MCF 10A (cell line): ENCODE data around the gene DGKD. TPM values are rescaled to one million over a fixed set of nuclear protein-coding genes. Genes with fewer than 3 reads are reported as not detected.
A peak's percentile ranks its signal among the peaks of the same experiment; 100 is the strongest.

Experiments
- BruUV-seq: library from RNA; stranded (reverse); fragments of 400-500 nt; replicated peaks from 2 replicates; lab custom pipeline; 2021; lab: Mats Ljungman, UMichigan
- CTCF ChIA-PET: fragments of 300-600 bp; sonication (Branson Sonifier 250); formaldehyde crosslinking; extraction: SDS; loops from one replicate; lab custom pipeline; 2021; ENCODE audit warnings: antibody characterized with exemption, inconsistent platforms; lab: Yijun Ruan, JAX
- POLR2A ChIA-PET: fragments of 300-600, 350-650 bp; sonication (Branson Sonifier 250); formaldehyde crosslinking; extraction: SDS; loops from one replicate; lab custom pipeline; 2020; ENCODE audit warnings: antibody characterized with exemption, inconsistent platforms; lab: Yijun Ruan, JAX
- DNase-seq: peaks from one replicate; pipeline ENCODE4 v3.0.0-alpha.2; 2018; ENCODE audit not compliant: unreplicated experiment
- H3K27ac Mint-ChIP-seq: one replicate; pipeline ENCODE4 v1.8.0; 2022; ENCODE audit warnings: mild to moderate bottlenecking, low read depth, mixed read lengths; ENCODE audit not compliant: unreplicated experiment
- H3K27me3 Mint-ChIP-seq: one replicate; pipeline ENCODE4 v1.8.0; 2022; ENCODE audit warnings: mixed read lengths; ENCODE audit not compliant: insufficient read depth, unreplicated experiment
- H3K36me3 Mint-ChIP-seq: one replicate; pipeline ENCODE4 v1.8.0; 2022; ENCODE audit warnings: mild to moderate bottlenecking, moderate library complexity, mixed read lengths; ENCODE audit not compliant: insufficient read depth, unreplicated experiment
- H3K4me1 Mint-ChIP-seq: one replicate; pipeline ENCODE4 v1.8.0; 2022; ENCODE audit warnings: mixed read lengths; ENCODE audit not compliant: insufficient read depth, unreplicated experiment
- H3K4me3 Mint-ChIP-seq: one replicate; pipeline ENCODE4 v1.8.0; 2022; ENCODE audit warnings: mild to moderate bottlenecking, moderate library complexity, mixed read lengths; ENCODE audit not compliant: unreplicated experiment
- H3K9me3 Mint-ChIP-seq: one replicate; pipeline ENCODE4 v1.8.0; 2022; ENCODE audit warnings: mixed read lengths; ENCODE audit not compliant: unreplicated experiment
- CTCF ChIP-seq: fragments of 200-600 bp; IDR thresholded peaks from one replicate; pipeline ENCODE4 v1.8.0; 2022; ENCODE audit warnings: antibody characterized with exemption, mild to moderate bottlenecking; ENCODE audit not compliant: unreplicated experiment
- intact Hi-C: fragments of 100-400 bp; cut with micrococcal nuclease; formaldehyde crosslinking; loops from 2 replicates; pipeline ENCODE4 v1.14.1; 2022
- total RNA-seq: library from RNA; stranded (reverse); gene quantifications from 2 replicates; pipeline ENCODE4 v1.2.3, GENCODE V29; 2022

DGKD gene
- total RNA-seq, 1 experiment from 2014 or later: 59.1 TPM

- ChIA-PET CTCF (interaction anchor here (0.5 to 9.5 kb wide), 8 partner anchors 9 to 55 kb away, joined by 3 to 223 read pairs (median 4); no protein-coding TSS in a partner anchor), POLR2A (interaction anchor here (2.1 kb wide), 1 partner anchor 41 kb away, joined by 15 read pairs; no protein-coding TSS in a partner anchor)
- no peak for DNase-seq
Measured at GRCh38 chr2:233402789-233403188, 48.5 kb downstream of the DGKD start.

GRCh38 chr2:233404222-233404621, 49.9 kb downstream of the DGKD start:
- peaks cover 29% of the 10 kb centered on the region for H3K36me3 Mint-ChIP-seq
- H3K4me1 Mint-ChIP-seq: peaks cover 5% of the 10 kb centered on the region
- intact Hi-C loops: loop anchor here (1.0 to 2.0 kb wide), 2 partner anchors 39 to 307 kb away; no protein-coding TSS in a partner anchor
- CTCF ChIA-PET: interaction anchor here (0.5 to 9.5 kb wide), 20 partner anchors 8 to 1712 kb away, joined by 3 to 223 read pairs (median 4); no protein-coding TSS in a partner anchor
- TF ChIP-seq CTCF: peak; percentile 75
- POLR2A ChIA-PET: interaction anchor here (0.5 to 2.1 kb wide), 5 partner anchors 10 to 61 kb away, joined by 4 to 15 read pairs (median 4); no protein-coding TSS in a partner anchor
- BruUV-seq: no TSS peak
- H3K27me3 Mint-ChIP-seq: no peaks in the 10 kb centered on the region
- no peak overlapping the region for H3K27ac Mint-ChIP-seq
- no peaks in the 10 kb centered on the region for H3K9me3 Mint-ChIP-seq
- DNase-seq: peak; percentile 76
- H3K4me3 Mint-ChIP-seq: no peak overlapping the region

More at GRCh38 chr2:233402789-233403188, 48.5 kb downstream of the DGKD start:
- no TSS peak for BruUV-seq
- intact Hi-C loops: no loop called here
- Mint-ChIP-seq H3K4me1 (peaks cover 5% of the 10 kb centered on the region), H3K27me3 (no peaks in the 10 kb centered on the region), H3K9me3 (no peaks in the 10 kb centered on the region), H3K4me3 (no peak overlapping the region), H3K36me3 (peaks cover 29% of the 10 kb centered on the region), H3K27ac (no peak overlapping the region)
- no peak for TF ChIP-seq CTCF

- Mint-ChIP-seq H3K4me3 (no peak overlapping the region), H3K27ac (no peak overlapping the region)
Measured at GRCh38 chr2:233406865-233407264, 52.6 kb downstream of the DGKD start.

More at GRCh38 chr2:233406865-233407264, 52.6 kb downstream of the DGKD start:
- TF ChIP-seq CTCF: no peak
- intact Hi-C loops: no loop called here
- Mint-ChIP-seq H3K4me1 (peaks cover 5% of the 10 kb centered on the region), H3K9me3 (peaks cover 7% of the 10 kb centered on the region), H3K36me3 (peaks cover 24% of the 10 kb centered on the region), H3K27me3 (no peaks in the 10 kb centered on the region)
- ChIA-PET POLR2A (interaction anchor here (0.6 to 1.3 kb wide), 4 partner anchors 11 to 37 kb away, joined by 3 to 4 read pairs (median 3); no protein-coding TSS in a partner anchor), CTCF (interaction anchor here (0.7 to 9.5 kb wide), 5 partner anchors 18 to 60 kb away, joined by 3 to 223 read pairs (median 3); no protein-coding TSS in a partner anchor)
- DNase-seq: no peak
- BruUV-seq: no TSS peak
